GM19452 (cell line): ENCODE measurements around the gene RNF114.
"Not testable (repeated sequence)": the region's sequence is repeated elsewhere in the genome, so short reads cannot be mapped to it uniquely, and the experiment has no call there.

ENCODE experiments used
- ATAC-seq: cut with Tn5 transposase; IDR thresholded peaks from one replicate; pipeline ENCODE4 v1.9.1; 2021; ENCODE audit not compliant: unreplicated experiment

Gene RNF114

DNA sequence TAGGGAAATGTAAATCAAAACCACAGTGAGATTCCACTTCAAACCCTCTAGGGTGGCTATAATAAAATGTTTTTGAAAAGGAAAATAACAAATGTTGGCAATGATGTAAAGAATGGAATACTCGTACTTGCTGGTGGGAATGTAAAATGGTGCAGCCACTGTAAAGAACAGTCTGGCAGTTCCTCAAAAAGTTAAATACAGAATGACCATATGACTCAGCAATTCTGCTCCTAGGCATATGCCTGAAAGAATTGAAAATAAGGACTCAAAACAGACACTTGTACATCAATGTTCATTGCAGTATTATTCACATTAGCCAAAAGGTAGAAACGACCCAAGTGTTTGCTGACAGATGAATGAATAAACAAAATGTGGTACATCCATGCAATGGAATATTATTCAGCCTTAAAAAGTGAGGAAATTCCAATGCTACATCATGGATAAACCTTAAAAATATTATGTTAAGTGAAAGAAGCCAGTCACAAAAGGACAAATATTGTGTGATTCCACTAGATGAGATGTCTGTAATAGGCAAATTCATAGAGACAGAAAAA, 10.2 kb upstream of the RNF114 start:
- ATAC-seq: no peak

DNA sequence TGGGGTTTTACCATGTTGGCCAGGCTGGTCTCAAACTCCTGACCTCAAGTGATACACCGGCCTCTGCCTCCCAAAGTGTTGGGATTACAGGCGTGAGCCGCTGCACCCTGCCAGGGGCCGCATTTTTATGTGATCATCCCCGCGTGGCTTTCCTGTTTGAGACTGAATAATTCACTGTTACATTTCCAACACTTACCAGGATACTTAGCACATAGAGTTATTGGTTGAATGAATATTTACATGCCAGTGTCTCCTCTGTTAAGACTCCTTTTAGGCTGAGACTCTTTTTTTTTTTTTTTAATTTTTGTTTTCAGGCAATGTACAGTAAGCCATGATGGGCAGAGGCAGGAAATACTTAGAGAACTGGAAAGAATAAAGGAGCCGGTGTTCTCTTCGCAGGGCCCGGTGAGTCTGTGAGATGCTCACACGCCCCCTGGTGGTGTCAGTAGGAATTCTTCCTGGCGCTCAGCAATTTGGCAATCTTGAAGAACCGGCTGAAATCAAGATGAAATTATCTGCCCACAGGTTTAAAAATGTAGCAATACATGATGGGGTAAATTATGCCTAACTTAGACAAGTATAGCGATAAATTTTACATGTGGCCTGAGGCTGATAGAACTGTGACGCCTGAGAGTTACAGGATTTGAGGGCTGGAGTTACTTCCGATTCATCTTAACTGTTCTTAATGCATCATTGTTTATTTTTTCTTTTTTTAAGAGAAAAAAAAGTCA, 7.6 kb upstream of the RNF114 start:
- ATAC-seq: no peak

GRCh38 chr20:49929142-49929494, 7.1 kb upstream of the RNF114 start:
- ATAC-seq: no peak

GRCh38 chr20:49935746-49936152, 448 bp upstream of the RNF114 start:
- ATAC-seq: no peak

GRCh38 chr20:49937027-49937929, 1.1 kb downstream of the RNF114 start:
- ATAC-seq: no peak

DNA sequence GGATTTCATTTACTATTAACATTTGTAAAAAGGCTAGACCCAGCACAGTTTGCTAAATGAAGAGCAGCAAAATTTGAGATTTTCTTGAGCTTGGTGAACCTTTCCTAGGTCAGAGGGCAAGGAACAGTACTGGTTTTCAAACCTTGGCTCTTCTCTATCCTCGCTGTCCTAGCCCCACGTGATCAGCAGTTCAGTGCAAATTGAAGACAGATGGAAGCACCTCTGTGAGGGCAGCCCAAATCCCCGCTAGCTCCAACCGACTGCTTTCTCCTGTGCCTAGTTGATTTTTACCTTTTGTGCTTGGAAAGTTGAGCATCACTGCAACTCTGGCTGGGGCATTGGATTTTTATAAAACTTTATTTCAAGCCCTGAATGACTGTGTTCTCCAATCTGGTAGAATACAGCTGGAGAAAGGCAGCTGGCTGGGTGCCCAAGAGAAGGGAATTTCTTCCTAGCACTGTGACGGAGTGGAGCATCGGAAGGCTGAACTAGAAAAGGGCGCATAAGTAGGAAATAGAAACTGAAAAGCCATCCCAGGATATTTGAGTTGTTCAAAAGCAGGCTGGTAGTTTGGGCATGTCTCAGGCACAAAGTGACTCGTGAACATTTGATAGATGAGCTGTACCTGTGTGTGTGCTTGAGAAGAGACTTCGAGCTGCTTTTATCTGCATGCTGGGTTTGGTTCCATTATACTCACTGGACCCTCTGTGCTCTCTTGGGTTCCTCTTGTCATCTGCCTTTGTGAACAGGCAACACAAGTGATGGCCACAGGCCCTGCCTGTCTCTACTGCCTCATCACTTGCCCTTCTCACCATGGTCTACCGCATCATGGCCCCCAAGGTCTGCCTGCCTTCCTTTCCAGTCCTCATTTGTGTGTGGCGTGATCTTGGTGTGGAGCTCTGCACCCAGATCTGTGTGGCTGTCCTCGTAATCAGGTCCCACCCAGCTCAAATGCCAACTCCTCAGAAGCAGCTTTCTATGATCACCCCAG, 2.3 kb downstream of the RNF114 start:
- no peak for ATAC-seq

DNA sequence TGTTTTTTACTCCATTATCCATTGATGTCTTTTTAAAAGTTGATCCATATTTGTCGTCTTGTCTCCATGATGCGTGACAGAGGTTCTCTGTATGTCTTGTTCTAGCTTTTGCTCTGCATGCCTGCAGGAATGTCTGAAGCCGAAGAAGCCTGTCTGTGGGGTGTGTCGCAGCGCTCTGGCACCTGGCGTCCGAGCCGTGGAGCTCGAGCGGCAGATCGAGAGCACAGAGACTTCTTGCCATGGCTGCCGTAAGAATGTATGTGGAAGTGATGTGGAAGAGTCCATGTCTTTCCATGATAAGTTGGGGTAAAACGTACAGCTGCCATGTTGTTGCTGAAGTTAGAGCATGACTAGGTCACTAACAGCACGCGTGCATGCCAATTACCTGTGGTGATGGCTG, 5.3 kb downstream of the RNF114 start:
- no peak for ATAC-seq

GRCh38 chr20:49942303-49942702, 6.1 kb downstream of the RNF114 start:
- ATAC-seq: no peak

DNA sequence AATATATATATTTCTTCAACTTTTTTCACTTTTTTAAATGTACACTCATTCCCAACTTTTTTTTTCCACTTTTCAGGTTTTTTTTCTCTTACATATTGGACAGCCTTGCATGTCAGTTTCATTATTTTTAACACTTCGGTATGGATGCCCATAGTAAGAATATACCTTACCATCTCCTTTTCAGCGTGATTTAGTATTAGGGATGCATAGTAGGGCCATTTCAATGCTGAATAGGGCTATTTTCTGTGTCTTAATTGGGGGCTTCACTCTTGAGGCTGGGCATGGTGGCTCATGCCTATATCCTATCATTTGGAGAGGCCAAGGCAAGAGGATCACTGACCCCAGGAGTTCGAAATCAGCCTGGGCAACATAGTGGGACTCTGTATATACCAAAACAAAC, 6.7 kb downstream of the RNF114 start:
- no peak for ATAC-seq

DNA sequence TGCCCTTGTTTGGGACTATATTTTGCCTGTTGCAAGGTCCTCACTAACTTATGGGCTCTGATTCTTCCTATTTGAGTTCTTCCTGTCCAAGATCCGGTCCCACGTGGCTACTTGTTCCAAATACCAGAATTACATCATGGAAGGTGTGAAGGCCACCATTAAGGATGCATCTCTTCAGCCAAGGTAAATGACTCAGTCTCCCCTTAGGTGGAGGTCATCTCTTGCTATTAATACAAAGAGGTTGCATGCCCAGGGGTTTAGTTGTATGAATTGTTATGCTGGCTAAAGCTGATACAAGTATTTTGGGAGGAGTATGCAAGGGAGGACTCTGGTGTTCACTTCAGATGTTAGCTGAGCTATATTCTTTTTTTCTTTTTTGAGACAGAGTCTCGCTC, 9.1 kb downstream of the RNF114 start:
- ATAC-seq: no peak

- ATAC-seq: no peak
These were observed 9.7 kb downstream of the RNF114 start for GRCh38 chr20:49945701-49946477.

DNA sequence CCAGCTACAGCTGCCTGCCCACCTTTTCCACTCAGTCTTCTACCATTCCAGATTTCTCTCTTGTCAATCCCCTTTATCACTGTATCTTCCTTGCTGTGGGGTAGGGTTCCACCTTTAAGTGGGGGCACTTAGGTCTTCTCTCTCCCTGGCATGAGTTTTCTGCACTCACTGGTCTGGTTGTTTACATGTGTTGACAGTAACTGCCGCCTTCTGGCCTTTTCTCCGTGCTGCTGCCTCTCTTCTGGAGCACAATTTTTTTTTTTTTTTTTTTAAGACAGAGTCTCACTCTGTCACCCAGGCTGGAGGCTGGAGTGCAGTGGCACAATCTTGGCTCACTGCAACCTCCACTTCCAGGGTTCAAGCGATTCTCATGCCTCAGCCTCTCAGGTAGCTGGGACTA, 12.0 kb downstream of the RNF114 start:
- no peak for ATAC-seq

GRCh38 chr20:49948809-49949507, 12.8 kb downstream of the RNF114 start:
- no peak for ATAC-seq

GRCh38 chr20:49951151-49951550, 15.0 kb downstream of the RNF114 start:
- ATAC-seq: no peak

DNA sequence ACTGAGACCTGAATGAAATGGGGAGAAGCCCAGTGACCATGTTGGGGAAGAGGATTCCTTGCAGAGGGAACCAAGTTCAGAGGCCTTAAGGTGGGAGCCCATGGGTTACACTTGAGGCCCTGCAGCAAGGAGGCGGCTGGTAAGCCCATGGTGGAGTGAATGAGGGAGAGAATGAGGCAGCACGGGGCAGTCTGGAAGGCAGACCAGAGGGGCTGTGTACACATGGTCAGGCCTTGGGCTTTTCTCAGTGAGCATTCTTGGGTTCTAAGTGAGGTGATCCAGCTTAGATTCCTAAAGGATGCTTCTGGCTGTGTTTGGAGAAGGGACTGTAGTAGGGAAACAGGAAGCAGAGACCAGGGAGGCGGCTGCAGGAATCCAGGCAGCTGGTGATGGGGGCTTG, 19.0 kb downstream of the RNF114 start:
- ATAC-seq: no peak

DNA sequence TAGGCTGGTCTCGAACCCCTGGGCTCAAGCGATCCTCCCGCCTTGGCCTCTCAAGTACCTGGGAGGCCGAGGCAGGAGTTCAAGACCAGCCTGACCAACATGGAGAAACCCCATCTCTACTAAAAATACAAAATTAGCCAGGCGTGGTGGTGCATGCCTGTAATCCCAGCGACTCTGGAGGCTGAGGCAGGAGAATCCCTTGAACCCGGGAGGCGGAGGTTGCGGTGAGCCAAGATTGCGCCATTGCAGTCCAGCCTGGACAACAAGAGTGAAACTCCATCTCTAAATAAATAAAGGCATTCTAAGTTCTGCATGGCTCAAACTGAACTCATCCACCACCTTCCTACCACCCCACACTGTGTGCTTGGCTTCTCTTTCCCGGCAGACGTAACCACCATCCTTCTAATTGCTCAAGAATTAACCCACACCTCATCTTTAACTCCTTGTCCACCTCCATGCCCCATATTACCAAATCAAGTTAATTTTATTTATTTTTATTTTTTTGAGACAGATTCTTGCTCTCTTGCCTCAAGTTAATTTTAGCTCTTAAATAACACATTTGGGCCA, 19.7 kb downstream of the RNF114 start:
- ATAC-seq: not testable (repeated sequence)

- ATAC-seq: no peak
These were observed 20.5 kb downstream of the RNF114 start for GRCh38 chr20:49956689-49957088.

DNA sequence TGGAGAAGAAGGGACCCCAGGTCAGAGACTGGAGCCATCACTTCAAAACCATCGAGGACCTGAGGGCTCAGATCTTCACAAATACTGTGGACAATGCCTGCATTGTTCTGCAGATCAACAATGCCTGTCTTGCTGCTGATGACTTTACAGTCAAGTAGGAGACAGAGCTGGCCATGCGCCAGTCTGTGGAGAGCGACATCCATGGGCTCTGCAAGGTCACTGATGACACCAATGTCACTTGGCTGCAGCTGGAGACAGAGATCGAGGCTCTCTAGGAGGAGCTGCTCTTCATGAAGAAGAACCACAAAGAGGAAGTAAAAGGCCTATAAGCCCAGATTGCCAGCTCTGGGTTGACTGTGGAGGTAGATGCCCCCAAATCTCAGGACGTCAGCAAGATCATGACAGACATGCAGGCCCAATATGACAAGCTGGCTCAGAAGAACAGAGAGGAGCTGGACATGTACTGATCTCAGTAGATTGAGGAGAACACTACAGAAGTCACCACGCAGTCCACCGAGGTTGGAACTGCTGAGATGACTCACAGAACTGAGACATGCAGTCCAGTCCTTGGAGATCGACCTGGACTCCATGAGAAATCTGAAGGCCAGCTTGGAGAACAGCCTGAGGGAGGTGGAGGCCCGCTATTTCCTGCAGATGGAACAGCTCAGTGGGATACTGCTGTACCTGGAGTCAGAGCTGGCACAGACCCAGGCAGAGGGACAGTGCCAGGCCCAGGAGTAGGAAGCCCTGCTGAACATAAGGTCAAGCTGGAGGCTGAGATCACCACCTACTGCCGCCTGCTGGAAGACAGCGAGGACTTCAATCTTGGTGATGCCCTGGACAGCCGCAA, 21.1 kb downstream of the RNF114 start:
- ATAC-seq: not testable (repeated sequence)
